GM20000 (cell line): ENCODE data around the gene MIP.

Source experiments
- DNase-seq: peaks from one replicate; pipeline ENCODE4 v3.0.0; 2012; ENCODE audit warnings: low spot score
- CTCF ChIP-seq: IDR thresholded peaks from 2 replicates; pipeline ENCODE4 v1.5.1; 2012; ENCODE audit warnings: mild to moderate bottlenecking, control low read depth; ENCODE audit errors: extremely low read depth, missing control alignments

The MIP gene

DNA sequence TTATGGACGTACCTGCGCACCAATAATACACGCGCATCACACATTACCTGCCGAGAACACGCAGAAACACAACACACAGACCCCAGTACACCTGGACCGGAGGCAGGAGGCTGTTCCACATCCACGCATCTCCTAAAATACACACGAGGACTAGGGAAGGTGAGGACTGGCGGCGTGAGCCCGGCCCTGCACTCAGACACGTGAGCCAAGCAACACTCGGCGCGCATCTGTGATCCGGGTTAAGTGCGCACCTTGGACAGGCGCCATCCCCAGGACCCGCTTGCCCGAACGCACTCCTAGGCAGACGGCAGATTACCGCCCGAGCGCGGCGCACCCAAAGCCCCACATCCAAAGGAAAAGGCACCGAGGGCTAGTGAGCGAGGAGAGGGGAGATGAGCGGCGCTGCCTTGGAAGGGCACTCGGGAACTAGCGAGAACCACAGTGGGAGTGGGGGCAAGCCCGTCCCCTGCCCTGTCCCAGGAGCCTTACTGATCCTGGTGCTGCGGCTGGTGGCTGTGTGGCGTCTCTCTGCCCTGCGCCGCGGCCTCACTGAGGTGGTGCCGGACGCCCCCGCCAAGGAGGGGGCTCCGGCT, 33.1 kb upstream of the MIP start:
- no peak for TF ChIP-seq CTCF
- DNase-seq = no peak

GRCh38 chr12:56486694-56487093, 32.2 kb upstream of the MIP start:
- no peak for TF ChIP-seq CTCF
- DNase-seq = no peak

GRCh38 chr12:56484566-56484965, 30.1 kb upstream of the MIP start:
- DNase-seq = no peak
- TF ChIP-seq CTCF = no peak

DNA sequence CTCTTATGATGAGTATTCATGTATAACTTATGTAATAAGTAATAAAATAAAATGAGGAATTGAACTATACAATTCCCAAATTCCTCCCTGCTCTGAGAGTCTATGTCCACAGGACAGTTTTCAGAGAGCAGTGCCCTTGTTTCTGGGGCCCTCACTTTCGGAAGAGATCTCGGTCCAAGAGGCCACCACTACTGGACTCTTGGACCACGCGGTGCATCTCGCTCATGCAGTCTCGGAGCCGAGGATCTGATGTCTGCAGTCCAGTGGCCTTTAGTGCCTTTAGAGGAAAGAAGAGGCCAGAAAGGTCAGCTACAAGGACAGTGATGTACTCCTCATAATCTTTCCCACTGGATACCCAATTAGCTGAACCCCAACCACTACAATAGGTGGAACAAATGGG, 25.2 kb upstream of the MIP start:
- TF ChIP-seq CTCF = no peak
- no peak for DNase-seq

GRCh38 chr12:56477521-56478225, 23.2 kb upstream of the MIP start:
- DNase-seq = no peak
- no peak for TF ChIP-seq CTCF

DNA sequence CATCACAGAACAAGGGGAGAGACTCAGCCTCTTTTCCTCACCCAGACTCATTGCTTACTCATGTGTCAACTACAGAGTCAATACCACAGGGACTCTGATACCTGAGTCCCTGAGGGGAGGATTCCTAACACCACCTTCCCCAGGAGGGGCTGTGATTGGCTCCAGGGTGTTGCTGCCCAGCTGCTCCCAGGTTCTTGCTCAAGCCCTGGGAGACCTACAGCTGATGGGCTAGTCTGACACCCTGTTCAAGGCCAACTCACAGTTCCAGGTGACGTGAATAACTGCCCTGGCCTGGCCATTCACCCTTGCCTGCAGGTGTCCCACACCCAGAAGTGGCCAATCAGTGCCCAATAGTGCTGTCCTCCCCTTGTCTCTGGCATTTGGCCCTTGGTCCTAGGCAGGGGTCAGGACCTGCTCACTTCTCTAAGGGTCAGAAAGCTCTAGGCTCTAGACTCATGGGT, 22.5 kb upstream of the MIP start:
- DNase-seq = no peak
- no peak for TF ChIP-seq CTCF

GRCh38 chr12:56476143-56476542, 21.7 kb upstream of the MIP start:
- TF ChIP-seq CTCF = no peak
- no peak for DNase-seq
